Kasumi-1 (cell line): ENCODE results near the gene BICRA.
"Not testable (repeated sequence)": the region's sequence is repeated elsewhere in the genome, so short reads cannot be mapped to it uniquely, and the experiment has no call there.

Source experiments
- DNase-seq, 2 experiments: peaks; one replicate each; lab custom pipeline; 2025; lab: John Stamatoyannopoulos, UW

Gene BICRA

DNA sequence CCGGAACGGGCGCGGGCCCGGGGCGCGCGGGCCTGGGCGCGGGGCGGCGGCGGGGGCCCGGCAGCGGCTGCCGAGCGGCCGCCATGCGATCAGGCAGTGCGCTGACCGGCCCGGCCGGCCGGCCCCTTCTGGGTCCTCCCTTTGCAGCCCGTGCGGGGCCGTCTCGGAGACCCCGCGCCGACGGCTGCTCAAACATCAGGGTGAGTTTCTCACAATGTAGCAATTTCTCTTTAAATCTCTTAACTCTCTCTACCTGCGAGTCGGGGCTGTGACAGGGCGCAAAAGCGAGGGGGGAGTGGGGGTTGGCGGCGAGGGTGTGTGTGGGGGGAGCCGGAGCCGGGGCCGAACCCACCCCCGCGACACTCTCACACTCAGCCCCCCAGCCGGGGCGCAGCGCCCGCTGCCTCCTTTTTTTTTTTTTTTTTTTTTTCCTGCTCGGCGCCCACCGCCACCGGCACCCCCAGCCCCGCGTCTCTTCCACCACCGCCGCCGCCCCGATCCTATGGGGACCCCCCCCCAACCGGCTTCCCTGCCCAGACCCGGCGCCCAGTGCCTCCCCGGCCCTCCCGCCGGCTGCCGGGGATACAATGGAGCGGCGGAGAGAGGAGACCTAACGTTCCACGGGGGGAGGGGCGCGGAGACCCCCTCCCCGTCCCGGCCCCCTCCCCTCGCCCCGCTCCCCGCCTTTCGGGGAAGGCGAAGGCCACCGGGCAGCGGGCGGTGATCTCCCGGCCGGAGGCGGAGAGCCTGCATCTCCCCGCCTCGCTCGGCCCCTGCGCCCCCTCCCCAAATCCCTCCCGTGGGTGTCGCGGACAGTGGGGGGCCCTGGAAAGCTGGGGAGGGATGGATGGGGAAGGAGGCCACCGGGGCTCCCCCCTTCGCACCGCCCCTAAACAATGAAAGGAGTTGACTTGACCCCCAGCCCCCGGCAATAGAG, at the start of gene BICRA:
Gene BICRA, plus strand, starts transcription at position 166 of the 937 bp plus-strand sequence. CDS start 64,441 bp downstream, outside the sequence.
- peak; percentile 60 to 70 for DNase-seq

DNA sequence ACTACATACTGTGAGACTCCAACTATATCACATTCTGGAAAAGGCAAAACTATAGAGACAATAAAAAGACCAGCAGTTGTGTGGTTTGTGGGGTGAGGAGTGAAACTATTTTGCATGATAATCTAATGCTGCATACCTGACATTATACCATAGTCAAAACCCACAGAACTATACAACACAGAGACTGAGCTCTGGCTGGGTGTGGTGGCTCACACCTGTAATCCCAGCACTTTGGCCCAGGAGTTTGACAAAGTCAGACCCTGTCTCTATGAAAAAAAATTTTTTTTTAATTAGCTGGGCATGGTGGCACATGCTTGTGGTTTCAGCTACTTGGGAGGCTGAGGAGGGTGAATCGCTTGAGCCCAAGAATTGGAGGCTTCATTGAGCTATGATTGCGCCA, 47.9 kb upstream of the BICRA start:
- DNase-seq = no peak

DNA sequence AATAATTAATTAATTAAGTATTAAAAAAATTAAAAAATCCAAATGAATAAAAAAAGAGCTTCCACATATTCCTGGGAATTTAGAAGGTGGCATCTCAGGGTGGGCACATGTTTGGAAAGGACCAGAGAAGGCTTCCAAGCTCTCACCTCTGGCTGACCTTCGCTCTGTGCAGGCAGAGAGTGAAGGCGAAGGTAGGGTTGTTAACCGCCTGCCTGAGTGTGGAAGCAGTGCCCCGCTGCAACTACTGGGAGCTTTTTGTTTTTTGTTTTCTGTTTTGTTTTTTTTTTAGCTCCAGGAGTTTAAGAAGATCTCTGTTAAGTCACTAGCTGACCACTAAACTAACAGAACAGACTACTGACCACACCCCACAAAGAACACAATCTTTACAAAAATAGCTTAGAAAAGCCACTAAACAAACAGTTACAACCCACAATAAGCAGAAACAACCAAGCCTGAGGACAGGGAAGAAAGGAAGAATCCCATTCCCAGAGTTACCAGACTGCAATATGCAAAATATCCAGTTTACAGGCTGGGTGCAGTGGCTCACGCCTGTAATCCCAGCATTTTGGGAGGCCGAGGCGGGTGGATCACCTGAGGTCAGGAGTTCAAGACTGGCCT, 47.4 kb upstream of the BICRA start:
- DNase-seq = no peak

DNA sequence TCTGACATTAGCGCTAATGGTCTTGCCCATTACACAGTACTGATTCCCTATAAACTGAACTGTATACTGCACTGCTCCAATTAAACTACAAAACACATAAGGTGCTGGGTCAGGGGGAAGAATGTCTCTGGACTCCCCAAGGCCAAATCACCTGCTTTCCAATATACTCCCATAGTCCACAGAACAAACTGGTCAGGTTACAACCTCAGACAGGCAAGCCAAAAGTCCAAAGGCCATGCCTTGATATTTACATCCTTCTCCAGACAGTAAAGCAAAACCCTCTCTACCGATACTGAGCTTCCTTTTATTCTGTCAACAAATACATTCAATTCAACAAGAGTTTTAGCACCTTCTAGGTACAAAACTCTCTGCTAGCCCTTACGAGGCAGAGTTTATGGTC, 44.9 kb upstream of the BICRA start:
- DNase-seq = no peak

DNA sequence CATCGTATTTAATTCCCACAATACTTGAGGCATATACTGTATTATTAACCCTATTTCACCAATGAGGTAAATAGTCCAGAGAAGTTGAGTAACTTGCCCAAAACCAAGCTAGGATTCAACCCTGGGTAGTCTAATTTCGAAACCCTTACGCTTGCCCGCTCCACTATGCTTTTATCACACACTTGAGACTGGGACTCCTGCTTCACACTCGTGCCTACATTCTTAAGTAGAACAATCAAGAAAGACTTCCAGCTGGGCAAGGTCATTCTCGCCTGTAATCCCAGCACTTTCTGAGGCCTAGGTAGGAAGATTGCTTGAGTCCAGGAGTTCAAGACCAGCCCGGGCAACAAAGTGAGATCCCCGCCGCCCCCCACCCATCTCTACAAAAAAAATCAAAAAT, 39.6 kb upstream of the BICRA start:
- DNase-seq = no peak

DNA sequence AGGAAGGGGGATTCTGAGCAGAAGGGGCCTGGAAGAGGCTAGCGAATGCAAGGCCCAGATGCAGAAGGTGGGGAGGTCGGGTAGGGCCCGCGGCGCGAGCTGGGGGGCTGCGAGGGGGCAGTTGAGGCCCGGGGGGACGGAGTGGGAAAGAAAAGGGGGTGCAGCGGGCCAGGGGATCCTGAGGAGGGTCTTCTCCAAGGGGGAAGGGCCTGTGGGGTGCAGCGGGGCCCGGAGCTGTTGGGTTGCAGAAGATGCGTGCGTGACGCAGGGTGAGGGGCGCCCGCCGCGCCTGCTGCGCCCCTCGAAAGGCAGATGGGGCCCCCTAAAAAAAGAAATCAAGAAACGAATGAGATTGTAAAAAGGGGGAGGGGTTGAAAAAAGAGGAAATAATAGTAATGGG, 36.3 kb upstream of the BICRA start:
- no peak for DNase-seq

DNA sequence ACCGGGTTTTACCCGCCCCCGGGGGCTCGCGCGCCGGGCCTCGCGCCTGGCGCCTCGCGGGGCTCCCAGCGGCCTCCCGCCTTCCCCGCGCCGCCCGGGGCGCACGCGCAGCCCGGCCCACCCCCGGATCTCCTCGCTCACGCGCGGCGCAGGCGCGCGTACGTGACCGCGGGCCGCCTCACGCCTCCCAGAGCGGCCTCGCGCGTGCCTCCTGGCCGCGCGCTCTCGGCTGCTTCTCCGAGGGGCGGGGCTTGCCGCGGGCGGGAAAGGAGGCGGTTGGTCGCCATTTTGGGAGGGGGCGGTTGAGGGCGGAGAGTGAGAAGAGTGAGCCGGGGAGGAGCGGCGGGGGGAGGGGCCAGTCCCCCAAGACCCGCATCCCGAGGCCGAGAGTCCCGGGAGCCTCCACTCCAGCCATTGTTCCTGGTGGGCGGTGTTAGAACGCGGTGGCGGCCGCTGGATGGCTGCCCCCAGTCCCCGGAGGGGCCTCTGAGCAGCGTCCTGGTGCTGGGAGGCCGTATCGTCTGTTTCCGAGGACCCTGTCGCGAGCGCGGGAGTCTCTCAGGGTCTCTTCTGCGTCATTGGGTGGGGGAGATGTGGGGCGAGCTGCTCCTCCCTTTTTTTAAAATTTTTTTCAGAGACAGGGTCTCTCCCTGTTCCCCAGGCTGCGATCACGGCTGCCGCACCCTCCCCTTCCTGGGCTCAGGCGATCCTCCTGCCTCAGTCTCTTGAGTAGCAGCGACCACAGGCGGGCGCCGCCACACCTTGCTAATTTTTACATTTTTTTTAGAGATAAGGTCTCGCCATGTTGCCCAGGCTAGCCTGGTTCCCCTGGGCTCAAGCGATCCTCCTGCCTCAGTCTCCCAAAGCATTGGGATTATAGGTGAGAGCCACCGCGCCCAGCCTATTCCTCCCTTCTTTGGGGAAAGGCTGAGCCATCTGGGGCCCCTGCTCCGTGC, 35.6 kb upstream of the BICRA start, which contains the start of gene ZNF541:
Gene ZNF541, minus strand, starts transcription at position 78 of the 956 bp plus-strand sequence. CDS start 17,292 bp downstream, outside the sequence.
- DNase-seq = no peak

DNA sequence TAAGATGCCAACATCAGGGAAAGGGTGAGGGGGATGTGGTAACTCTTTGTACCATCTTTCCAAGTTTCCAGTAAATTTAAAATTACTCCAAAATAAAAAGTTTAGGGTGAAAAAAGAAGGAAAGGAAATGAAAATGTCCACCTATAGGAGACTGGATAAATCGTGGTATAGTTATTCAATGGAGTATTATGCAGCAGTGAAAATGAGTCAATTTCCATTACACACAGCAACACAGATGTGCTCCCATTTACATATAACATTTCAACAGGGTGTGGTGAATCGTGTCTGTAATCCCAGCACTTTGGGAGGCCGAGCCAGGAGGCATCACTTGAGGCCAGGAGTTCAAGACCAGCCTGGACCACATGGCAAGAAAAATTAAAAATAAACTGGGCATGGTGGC, 28.5 kb upstream of the BICRA start:
- no peak for DNase-seq

DNA sequence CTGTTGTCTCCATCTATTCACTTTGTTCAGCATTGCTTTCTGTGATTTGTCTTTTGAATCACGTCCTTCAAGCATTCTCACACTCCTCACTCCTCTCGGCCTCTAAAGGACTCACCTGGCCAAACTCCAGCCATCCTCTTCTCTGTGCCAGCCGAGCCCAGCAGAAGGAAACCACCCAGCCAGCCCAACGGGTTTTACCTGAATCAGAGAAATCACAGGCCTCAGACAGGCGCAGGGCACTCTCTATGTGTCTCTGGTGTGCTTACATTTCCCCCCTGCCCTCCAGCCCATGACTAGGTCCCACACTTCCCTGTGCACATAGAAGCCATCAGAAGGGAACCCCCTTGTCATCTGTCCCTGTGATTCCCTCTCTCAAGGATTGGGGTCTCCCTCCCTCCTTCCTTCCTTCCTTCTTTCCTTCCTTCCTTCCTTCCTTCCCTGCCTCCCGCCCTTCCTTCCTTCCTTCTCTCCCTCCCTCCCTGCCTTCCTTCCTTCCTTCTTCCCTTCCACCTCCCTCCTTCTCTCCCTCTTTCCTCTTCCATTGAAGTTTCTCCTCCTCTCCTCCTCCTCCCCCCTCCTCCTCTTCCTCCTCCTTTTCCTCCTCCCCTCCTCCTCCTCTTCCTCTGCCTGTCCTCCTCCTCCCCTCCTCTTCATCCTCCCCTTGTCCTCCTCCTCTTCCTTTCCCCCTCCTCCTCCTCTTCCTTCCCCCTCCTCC, 27.2 kb upstream of the BICRA start:
- DNase-seq = no peak

DNA sequence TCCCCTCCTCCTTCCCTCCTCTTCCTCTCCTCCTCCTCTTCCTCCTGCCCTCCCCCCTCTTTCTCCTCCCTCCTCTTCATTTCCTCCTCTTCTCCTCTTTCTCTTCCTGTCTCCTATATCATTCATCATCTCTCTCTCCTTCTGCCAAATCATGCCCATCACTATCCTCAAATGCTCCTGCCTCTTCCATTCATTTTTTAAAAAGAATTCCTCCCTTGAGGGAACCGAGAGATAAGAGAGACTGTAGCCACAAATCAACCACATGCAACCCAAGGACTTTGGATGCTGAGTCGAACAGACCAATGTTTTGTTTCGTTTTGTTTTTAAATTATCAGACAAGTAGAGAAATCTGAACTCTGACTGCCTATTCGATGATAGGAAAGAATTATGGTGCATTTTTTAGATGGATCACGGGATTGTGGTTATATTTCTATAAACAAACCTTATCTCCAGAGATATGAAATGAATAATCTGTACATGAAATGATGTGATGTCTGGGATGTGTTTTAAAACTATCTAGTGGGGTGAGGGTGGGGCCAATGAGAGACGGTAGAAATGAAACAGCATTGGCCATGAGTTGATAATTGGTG, 26.5 kb upstream of the BICRA start:
- no peak for DNase-seq

DNA sequence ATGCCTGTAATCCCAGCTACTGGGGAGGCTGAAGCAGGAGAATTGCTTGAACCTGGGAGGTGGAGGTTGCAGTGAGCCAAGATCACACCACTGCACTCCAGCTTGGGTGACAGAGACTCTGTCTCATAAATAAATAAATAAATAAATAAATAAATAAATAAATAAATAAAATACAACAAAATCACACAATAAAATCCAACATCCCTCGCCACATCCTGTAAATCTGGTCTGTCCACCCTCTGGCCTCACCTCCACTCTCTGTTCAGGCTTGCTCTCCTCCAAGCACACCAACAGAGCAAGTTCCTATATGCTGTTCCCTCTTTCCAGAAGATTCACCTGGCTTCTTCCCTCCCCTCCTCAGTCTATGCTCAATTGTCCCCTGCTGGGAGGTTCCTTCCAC, 25.8 kb upstream of the BICRA start:
- DNase-seq = not testable (repeated sequence)

DNA sequence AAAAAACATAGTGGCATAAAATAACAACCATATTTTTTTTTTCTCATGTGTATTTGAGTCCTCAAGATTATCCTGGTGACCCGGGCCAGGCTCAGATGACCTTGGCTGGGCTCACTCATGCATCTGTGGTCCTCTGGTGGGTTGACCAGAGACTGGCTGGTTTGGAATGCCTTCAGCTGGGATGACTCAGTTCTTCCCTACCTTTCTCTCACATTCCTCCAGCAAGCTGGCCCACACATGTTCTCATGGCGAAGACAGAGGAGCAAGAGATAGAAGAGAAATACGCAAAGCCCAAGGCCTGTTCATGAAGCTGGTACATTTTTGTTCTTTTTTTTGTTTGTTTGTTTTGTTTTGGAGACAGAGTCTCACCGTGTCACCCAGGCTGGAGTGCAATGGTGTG, 21.6 kb upstream of the BICRA start:
- no peak for DNase-seq

DNA sequence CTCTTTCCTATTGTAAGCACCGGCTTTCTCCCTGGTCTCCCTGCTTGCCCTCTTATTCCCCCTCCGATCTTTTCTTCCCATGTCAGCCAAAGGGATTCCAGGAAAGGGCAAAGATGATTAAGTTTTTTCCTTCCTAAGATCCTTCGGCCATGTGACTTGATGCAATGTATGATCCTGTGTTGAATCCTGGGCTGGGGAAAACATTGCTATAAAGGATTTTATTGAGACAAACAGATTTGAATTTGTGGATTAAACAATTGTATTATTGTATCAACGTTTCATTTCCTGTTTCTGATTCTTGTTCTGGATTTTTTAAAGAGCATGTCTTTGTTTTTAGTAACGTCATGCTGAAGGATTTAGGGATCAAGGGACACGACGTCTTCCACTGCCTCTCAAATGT, 19.1 kb upstream of the BICRA start:
- DNase-seq = no peak

DNA sequence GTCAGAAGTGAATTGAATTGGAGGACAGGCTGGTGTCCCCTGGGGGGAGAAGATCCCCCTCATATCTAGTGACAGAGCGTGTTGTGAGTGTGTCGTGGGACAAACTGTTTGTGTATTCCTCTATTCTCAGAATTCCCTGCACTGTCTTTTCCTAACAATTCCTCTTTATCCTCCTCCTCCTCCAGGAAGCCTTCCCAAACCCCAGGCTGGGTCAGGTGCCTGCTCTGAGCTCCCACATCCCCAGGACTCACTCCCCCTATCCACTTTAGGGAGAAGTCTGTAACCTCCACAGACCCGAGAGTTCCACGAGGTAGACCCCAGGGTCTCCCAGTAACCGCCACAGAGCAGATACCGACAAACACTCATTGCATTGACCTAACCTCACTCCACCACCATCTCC, 15.1 kb upstream of the BICRA start:
- no peak for DNase-seq

DNA sequence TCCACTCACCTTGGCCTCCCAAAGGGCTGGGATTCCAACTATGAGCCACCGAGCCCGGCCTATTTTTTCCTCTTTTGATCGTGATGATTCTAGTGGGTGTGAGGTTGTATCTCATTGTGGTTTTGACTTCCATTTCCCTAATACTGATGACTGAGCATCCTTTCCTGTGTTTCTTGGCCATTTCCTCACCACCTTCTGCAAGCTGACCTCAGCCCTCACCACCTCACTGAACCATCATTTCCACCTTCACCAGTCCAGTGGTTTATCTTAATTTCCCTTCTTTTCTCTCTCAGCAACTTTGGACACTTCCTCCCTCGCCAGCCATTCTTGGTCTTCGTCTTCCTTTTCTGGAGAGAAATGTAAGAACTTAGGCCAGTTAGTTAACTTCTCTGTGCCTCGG, 13.0 kb upstream of the BICRA start:
- no peak for DNase-seq

DNA sequence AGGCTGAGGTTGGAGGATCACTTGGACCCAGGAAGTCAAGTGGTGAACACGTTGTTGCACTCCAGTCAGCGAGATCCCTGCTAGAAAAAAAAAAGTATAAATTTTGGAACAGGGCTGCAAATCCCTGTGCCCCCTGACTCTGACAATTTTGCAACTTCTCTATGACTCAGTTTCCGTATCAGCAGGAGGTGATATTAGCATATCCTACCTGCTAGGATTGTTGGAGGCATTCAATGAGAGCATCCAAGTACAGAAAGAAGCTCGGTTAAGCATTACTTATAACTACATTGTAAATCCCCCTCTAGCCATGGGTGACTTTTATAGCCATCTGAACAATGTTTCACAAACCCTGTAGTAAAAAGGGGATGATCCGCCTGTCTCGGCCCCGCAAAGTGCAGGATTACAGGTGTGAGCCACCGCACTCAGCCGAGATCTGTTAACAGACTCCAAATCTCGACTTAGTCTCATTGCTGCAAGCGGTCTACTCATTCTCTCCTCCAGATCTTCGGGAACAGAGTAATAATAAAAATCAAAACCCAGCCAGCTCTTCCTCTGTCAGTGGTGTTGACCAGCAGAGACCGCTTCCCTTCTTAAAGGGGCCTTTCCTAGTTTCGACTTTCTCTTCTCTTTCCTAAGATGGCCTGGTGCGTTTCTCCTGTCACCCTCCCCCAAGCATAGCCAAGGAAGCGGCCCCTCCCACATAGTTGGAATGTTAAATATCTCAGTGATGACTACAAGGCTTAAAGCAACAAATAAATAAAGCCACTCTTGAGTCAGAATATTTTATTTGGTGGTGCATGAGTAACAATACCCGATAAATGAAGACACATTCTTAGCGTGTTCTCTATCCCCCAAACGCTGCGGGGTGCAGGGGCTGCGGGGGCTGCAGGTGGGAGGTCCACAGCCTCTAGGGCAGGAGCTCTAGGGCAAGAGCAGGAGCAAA, 10.3 kb upstream of the BICRA start:
- DNase-seq = no peak

DNA sequence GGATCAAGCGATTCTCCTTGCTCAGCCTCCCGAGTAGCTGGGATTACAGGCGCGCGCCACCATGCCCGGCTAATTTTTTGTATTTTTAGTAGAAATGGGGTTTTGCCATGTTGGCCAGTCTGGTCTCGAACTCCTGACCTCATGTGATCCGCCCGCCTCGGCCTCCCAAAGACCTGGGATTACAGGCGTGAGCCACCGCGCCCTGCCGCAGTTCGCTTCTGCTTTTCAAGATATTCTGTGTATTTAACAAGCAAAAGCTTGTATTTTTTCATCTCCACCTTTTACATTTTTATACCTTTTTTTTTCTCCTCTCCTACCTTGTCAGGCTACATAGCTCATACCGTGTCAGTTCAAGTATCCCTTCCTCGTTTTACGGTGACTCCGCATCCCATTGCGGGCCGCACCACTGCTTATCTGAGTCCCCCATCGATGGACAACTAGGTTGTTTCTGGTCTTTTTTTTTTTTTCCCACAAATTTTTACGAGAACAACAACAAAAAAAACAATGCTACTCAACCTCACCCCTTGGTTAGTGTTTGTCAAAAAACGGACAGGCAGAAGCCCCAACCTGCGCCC, 9.2 kb upstream of the BICRA start:
- DNase-seq = not testable (repeated sequence)

DNA sequence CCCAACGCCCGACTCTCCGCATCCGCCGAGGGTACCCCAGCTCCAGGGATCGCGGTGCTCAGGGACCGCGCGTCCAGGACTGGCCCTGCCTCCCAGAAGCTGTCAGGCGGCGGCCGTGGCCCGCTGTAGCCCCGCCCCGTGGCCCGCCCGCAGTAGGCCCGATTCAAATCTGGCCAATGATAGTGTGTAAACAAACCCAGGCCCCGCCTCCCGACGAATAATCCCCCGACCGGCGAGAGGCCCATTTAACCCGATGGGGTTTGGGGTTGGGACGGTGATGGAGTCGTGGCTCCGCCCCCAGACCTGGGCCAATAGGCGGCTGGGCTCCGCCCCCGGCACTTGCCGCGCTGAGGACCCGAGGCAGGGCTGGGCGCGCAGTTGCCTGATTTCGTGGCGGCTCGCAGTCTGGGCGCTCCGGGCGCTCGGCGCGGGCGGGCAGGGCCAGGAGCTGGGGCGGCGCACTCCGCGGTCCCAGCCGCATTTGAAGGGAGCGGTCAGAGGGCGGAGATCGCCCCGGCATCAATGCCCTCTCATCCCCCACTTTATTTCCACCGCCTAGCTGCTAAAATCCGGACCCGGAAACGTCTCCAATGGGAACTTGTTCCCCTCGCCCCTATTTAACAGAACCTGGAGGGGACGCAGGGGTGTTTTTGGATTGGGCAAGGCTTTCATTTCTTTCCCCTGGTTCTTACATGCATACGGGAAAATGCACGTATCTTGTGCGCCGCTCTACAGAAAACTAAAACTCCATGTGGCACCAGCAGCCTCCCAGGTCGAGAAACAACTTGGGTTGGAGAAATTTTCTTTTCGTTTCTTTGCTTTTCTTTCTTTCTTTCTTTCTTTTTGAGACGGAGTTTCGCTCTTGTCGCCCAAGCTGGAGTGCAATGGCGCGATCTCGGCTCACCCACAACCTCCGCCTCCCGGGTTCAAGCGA, 8.4 kb upstream of the BICRA start:
- DNase-seq = peak; percentile 96 to 97
